ENCODE measurements around the gene PCK1.

The PCK1 gene

DNA sequence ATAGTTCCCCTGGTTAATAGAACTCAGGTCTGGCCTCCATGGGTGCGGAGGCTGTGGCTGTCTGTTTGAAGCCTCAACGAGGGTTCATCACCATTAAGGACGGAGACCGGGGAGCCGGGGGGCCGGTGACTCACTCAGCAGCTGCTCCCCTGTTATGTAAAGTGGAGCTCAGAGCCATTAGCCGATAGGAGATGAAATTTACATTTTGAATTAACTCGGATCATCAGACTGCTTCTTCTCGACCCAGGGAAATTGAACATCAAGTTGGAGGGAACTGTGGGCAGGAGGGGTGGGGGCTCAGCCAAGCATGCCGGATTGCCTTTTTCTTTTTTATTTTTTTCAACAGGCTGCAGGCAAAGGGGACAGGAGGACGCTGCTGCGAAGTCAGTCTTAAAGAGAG is 12.3 kb downstream of the PCK1 start:
- Histone ChIP-seq H4K20me1 (ENCODE audit: insufficient read depth, low read length) (no peaks in the 10 kb centered on the region), H3K4me2 (ENCODE audit: low read length) (no peak overlapping the region), H2AFZ (ENCODE audit: low read depth, low read length) (no peak overlapping the region), H3K27ac (ENCODE audit: low read length) (no peak overlapping the region), H3K27me3 (ENCODE audit: low read depth, low read length) (peaks cover 86% of the 10 kb centered on the region), H3K9me3 (ENCODE audit: insufficient read depth, low read length) (no peaks in the 10 kb centered on the region), H3K9ac (ENCODE audit: low read length) (no peak overlapping the region), H3K4me3 (ENCODE audit: low read length) (no peak overlapping the region), H3K4me1 (ENCODE audit: low read length) (no peaks in the 10 kb centered on the region), H3K36me3 (replicated peaks; ENCODE audit: low read depth, low read length) (no peaks in the 10 kb centered on the region), H3K79me2 (ENCODE audit: low read length) (no peaks in the 10 kb centered on the region)
- TF ChIP-seq, protein P1, sequence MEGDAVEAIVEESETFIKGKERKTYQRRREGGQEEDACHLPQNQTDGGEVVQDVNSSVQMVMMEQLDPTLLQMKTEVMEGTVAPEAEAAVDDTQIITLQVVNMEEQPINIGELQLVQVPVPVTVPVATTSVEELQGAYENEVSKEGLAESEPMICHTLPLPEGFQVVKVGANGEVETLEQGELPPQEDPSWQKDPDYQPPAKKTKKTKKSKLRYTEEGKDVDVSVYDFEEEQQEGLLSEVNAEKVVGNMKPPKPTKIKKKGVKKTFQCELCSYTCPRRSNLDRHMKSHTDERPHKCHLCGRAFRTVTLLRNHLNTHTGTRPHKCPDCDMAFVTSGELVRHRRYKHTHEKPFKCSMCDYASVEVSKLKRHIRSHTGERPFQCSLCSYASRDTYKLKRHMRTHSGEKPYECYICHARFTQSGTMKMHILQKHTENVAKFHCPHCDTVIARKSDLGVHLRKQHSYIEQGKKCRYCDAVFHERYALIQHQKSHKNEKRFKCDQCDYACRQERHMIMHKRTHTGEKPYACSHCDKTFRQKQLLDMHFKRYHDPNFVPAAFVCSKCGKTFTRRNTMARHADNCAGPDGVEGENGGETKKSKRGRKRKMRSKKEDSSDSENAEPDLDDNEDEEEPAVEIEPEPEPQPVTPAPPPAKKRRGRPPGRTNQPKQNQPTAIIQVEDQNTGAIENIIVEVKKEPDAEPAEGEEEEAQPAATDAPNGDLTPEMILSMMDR (IDR thresholded peaks at IDR 0.05; ENCODE audit: low read depth, low read length): no peak
- no peak for TF ChIP-seq EZH2phosphoT487 (IDR thresholded peaks at IDR 0.05; ENCODE audit: low read depth)

- Histone ChIP-seq H3K4me1 (ENCODE audit: low read length) (no peaks in the 10 kb centered on the region), H3K9me3 (ENCODE audit: insufficient read depth, low read length) (no peaks in the 10 kb centered on the region)
Measured at GRCh38 chr20:57573894-57574293, 13.0 kb downstream of the PCK1 start.

GRCh38 chr20:57574954-57575353 is 14.0 kb downstream of the PCK1 start:
- peaks cover 76% of the 10 kb centered on the region for H3K27me3 ChIP-seq (ENCODE audit: low read depth, low read length)
- H3K4me3 ChIP-seq (ENCODE audit: low read length): no peak overlapping the region
- no peaks in the 10 kb centered on the region for H3K9me3 ChIP-seq (ENCODE audit: insufficient read depth, low read length)
- H3K36me3 ChIP-seq (replicated peaks; ENCODE audit: low read depth, low read length): no peaks in the 10 kb centered on the region
- TF ChIP-seq EZH2phosphoT487 (IDR thresholded peaks at IDR 0.05; ENCODE audit: low read depth): no peak
- TF ChIP-seq, protein P1 (IDR thresholded peaks at IDR 0.05; ENCODE audit: low read depth, low read length): no peak
- no peaks in the 10 kb centered on the region for H3K79me2 ChIP-seq (ENCODE audit: low read length)
- H3K9ac ChIP-seq (ENCODE audit: low read length): no peak overlapping the region
- H4K20me1 ChIP-seq (ENCODE audit: insufficient read depth, low read length): no peaks in the 10 kb centered on the region
- H3K4me2 ChIP-seq (ENCODE audit: low read length): no peak overlapping the region
- no peak overlapping the region for H2AFZ ChIP-seq (ENCODE audit: low read depth, low read length)
- H3K27ac ChIP-seq (ENCODE audit: low read length): no peak overlapping the region
- H3K4me1 ChIP-seq (ENCODE audit: low read length): no peaks in the 10 kb centered on the region

More at GRCh38 chr20:57573894-57574293, 13.0 kb downstream of the PCK1 start:
- H3K36me3 ChIP-seq (replicated peaks; ENCODE audit: low read depth, low read length): no peaks in the 10 kb centered on the region
- H3K27ac ChIP-seq (ENCODE audit: low read length): no peak overlapping the region
- no peaks in the 10 kb centered on the region for H3K79me2 ChIP-seq (ENCODE audit: low read length)
- no peaks in the 10 kb centered on the region for H4K20me1 ChIP-seq (ENCODE audit: insufficient read depth, low read length)
- peaks cover 86% of the 10 kb centered on the region for H3K27me3 ChIP-seq (ENCODE audit: low read depth, low read length)
- H2AFZ ChIP-seq (ENCODE audit: low read depth, low read length): no peak overlapping the region
- TF ChIP-seq, protein P1 (IDR thresholded peaks at IDR 0.05; ENCODE audit: low read depth, low read length): peak; percentile 56
- no peak for TF ChIP-seq EZH2phosphoT487 (IDR thresholded peaks at IDR 0.05; ENCODE audit: low read depth)
- H3K9ac ChIP-seq (ENCODE audit: low read length): no peak overlapping the region
- no peak overlapping the region for H3K4me2 ChIP-seq (ENCODE audit: low read length)
- no peak overlapping the region for H3K4me3 ChIP-seq (ENCODE audit: low read length)

DNA sequence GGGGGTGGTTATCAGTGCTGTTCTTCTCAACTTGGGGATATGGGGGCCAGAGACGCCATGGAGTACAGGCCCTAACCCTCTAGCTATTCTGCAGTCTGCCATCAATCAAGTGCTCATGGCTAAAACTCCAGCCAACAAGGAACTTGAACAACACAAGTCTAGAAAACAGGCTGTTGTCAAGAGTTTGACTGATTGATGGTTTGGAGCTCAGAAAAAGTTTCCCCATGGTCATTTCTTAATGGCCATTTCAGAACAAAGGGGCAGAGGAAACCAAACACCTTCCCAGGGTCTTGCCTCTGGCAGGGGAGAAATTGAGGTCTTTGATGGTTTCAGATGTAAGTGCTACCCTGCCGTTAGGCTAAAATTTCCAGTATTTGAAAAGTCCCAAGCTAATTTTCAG is 15.1 kb downstream of the PCK1 start:
- H3K9ac ChIP-seq (ENCODE audit: low read length): no peak overlapping the region
- no peaks in the 10 kb centered on the region for H3K9me3 ChIP-seq (ENCODE audit: insufficient read depth, low read length)
- H2AFZ ChIP-seq (ENCODE audit: low read depth, low read length): no peak overlapping the region
- no peaks in the 10 kb centered on the region for H3K36me3 ChIP-seq (replicated peaks; ENCODE audit: low read depth, low read length)
- no peaks in the 10 kb centered on the region for H3K79me2 ChIP-seq (ENCODE audit: low read length)
- H3K4me3 ChIP-seq (ENCODE audit: low read length): no peak overlapping the region
- H3K4me2 ChIP-seq (ENCODE audit: low read length): no peak overlapping the region
- no peaks in the 10 kb centered on the region for H3K4me1 ChIP-seq (ENCODE audit: low read length)
- H3K27me3 ChIP-seq (ENCODE audit: low read depth, low read length): peaks cover 71% of the 10 kb centered on the region
- TF ChIP-seq, protein P1 (IDR thresholded peaks at IDR 0.05; ENCODE audit: low read depth, low read length): no peak
- H4K20me1 ChIP-seq (ENCODE audit: insufficient read depth, low read length): no peaks in the 10 kb centered on the region
- H3K27ac ChIP-seq (ENCODE audit: low read length): no peak overlapping the region

All from OCI-LY3 (cell line).